Lower leg skin (tissue), 4 donors: ENCODE data around the gene C1QTNF5. TPM values are rescaled to one million over a fixed set of nuclear protein-coding genes. Genes with fewer than 3 reads are reported as not detected.

ENCODE experiments used
- DNase-seq, 2 donors: peaks; one replicate each; pipeline ENCODE4 v3.0.0-alpha.2; 2019; ENCODE audit warnings: low spot score in 2 of 2
- H3K4me3 ChIP-seq: fragments of 200-600 bp; sonication (generic); 2 replicates; pipeline ENCODE4 v1.5.1; 2017; ENCODE audit warnings: mild to moderate bottlenecking, low read depth; ENCODE audit not compliant: poor library complexity, severe bottlenecking
- POLR2A ChIP-seq, 2 donors: fragments of 450-650 bp; IDR thresholded peaks; one replicate each; pipeline ENCODE4 v1.6.1; 2016 to 2017; ENCODE audit warnings: antibody characterized with exemption in 2 of 2, mild to moderate bottlenecking in 1 of 2, moderate library complexity in 1 of 2
- WGBS, 2 donors: methylation state at CpG; one replicate each; pipeline ENCODE4 v1.1.5; 2018; 5-methylcytosine and 5-hydroxymethylcytosine counted together
- intact Hi-C: fragments of 100-400 bp; cut with DNase I; formaldehyde crosslinking; loops from one replicate; pipeline ENCODE4 v1.15.0; 2023; ENCODE audit warnings: low total_unique reads
- total RNA-seq, 4 donors: library from RNA; depleted of rRNA; stranded (reverse); fragments of >200 nt; gene quantifications; one replicate each; pipeline ENCODE4 v1.1.0, GENCODE V29; 2016
- TF ChIP-seq, protein P1 (sequence below), 3 donors: fragments of 450-650 bp; IDR thresholded peaks; one replicate each; pipeline ENCODE4 v1.5.1; 2016; ENCODE audit warnings: antibody characterized with exemption in 3 of 3, mild to moderate bottlenecking in 3 of 3, moderate library complexity in 2 of 3

C1QTNF5 gene
- total RNA-seq, 4 donors from 2014 or later: 4.2 to 14.3 (median 8.6) TPM

DNA sequence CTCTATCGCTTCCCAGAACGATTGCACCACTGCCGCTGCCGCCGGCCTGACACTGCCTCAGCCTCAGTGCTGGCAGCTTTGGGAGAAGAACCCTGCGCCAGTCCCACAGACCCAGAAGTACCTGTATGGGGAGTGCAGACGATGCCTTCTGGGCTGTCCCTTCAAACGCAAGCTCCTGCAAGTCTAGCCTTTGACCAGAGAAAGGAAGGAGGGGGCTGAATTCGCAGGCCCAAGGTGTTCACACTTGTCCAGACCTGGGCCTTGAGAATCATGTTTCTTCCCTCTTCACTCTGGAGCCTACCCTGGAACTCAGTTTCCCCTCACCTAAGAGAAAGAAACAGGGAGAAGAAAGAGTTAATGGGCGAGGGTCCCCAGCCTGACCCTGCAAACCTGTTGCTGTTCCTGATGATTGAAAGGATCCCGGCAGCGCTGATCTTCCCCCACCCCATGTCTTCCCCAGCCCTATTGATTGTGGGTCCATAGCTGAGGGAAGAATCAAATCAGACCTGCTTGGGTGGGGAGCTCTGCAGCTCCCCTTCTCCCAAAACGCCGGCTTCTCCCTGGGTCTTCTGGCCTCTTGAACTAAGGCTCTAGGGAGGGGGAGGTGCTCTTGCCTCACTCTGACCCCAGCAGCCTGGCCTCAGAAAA lies 23.0 kb downstream of the C1QTNF5 start:
- no peak for DNase-seq
- H3K4me3 ChIP-seq: no peak overlapping the region
- intact Hi-C loops: no loop called here
- TF ChIP-seq POLR2A (IDR thresholded peaks at IDR 0.05): no peak
- TF ChIP-seq, protein P1, sequence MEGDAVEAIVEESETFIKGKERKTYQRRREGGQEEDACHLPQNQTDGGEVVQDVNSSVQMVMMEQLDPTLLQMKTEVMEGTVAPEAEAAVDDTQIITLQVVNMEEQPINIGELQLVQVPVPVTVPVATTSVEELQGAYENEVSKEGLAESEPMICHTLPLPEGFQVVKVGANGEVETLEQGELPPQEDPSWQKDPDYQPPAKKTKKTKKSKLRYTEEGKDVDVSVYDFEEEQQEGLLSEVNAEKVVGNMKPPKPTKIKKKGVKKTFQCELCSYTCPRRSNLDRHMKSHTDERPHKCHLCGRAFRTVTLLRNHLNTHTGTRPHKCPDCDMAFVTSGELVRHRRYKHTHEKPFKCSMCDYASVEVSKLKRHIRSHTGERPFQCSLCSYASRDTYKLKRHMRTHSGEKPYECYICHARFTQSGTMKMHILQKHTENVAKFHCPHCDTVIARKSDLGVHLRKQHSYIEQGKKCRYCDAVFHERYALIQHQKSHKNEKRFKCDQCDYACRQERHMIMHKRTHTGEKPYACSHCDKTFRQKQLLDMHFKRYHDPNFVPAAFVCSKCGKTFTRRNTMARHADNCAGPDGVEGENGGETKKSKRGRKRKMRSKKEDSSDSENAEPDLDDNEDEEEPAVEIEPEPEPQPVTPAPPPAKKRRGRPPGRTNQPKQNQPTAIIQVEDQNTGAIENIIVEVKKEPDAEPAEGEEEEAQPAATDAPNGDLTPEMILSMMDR (IDR thresholded peaks at IDR 0.05): no peak
- 42 to 46% methylated on average over 13 to 14 of the region's 14 CpGs for WGBS, 2 donors

DNA sequence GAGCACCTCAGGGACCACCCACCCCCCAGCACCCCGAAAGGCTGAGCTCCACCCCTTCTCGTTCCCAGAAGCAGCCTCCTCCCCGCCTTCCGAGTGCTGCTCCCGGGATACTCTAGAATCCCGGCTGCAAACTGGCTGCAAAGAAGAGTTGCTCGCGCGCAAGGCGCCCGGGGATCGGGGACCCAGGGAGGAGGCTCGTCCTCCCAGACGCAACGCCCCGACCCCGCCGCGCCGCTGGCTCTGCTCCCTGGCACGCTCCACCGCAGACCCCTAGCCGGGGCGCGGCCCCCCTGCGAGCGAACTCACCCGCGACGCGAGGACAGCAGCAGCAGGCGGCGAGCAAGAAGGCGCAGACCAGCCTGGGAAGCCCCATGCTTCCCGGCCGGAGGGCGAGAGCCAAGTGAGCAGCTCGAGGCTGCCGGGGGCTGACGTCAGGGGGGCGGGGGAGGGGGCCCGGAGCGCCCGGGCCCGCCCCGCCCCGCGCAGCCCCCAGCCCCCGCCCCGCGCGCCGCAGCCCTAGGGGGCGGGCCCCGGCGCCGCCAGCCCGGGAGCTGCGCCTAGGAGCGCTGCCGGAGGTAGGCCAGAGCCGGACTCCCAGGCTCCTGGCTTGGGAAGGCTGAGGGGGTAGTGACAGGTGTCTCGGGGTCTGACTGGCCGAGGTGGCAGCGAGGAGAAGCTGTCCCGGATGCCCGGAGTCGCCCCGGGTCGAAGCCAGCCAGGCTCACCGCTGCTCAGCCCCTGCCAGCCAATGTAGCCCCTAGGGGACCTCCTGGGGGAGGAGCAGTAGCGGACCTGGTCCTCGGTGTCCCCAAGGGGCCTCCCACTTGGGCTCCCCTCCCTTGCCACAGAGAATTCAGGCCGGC lies 23.7 kb downstream of the C1QTNF5 start, which contains the start of gene MCAM:
TSS of gene MCAM (minus strand) at position 402 of the 863 bp plus-strand sequence. CDS start at position 373, 29 bp downstream.
- TF ChIP-seq, protein P1 (IDR thresholded peaks at IDR 0.05): no peak
- no peak for TF ChIP-seq POLR2A (IDR thresholded peaks at IDR 0.05)
- DNase-seq: no peak
- 5 to 10% methylated on average over 2 to 8 of the region's 74 CpGs for WGBS, 2 donors
- intact Hi-C loops: no loop called here
- peak within 1 kb of the TSS; percentile 15 for H3K4me3 ChIP-seq

DNA sequence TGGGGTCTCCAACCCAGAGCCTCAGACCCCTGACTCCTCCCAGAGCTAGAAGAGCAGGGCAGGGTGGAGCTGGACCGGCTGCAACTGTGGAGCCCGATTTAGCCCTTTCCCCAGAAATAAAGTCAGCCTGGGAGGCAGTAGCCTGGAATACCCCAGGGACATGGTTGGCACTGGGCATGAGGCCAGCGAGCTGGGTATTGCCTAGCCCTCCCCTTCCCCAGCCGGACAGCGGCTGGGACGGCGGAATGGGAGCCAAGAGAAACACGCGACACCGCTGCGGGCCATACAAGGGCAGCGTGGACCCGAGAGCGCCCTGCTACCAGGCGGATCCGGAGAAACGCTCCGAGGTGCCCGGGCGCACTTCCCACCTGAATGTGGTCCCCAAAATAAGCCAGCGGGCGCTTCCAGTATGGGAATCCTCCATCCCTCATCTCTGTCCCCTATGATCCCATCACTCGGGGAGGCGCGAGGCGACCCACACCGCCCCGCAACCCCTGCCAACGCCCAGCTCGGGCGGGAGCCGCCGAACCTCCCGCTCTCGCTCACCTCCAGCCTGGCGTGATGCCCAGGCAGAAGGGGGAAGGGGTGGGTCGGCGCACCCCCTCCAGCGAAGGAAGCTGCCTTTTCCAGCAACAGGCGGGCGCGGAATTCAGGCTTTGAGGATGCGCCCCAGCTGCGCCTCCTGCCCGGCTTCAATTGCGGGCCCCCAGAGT lies 24.5 kb downstream of the C1QTNF5 start:
- no peak for DNase-seq
- 0% methylated on average over 15 to 45 of the region's 46 CpGs for WGBS, 2 donors
- H3K4me3 ChIP-seq: peak overlapping the region; percentile 15
- no peak for TF ChIP-seq POLR2A (IDR thresholded peaks at IDR 0.05)
- TF ChIP-seq, protein P1 (IDR thresholded peaks at IDR 0.05): no peak
- intact Hi-C loops: no loop called here

DNA sequence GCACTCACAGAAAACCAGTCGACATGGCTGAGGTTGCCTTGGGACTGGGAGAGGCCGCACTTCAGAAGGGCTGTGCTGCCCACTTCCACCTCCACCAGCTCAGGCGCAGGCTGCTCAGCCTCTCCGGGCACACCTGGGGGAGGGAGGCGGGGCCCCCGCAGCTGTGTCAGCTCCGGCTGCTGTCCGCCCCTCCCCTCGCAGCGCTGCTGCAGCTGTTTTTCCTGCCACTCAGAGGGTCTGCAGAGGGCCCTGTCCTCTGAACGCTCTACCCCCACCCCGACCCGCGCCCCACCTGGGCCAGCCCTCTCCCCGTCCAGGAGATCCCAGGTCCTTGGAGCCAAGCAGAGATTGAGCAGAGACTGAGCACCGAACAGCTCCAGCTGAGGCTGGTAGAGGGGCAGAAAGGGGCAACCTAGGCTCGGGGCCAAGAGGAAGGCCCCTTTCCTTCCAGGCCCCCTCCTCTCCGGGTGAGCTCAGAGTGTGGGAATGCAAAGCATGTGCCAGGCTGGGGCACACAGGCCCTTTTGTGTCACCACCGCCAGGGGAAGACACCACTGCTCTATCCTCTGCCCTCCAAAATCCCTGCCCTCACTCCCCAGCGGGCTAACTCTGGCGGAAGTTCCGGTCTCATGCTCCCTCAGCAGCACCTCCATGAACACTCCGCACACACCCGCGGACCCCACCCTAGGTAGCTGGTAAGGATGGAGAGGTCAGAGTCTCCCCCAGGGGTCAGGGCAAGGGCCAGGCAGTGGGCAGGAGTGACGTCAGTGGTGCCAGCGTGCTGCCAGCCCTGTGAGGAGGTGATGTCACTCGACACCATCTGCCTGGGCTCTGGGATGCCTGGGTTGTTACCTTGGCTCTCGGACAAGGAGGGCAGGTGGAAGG lies 25.3 kb downstream of the C1QTNF5 start:
- DNase-seq: no peak
- intact Hi-C loops: no loop called here

More for the DNA sequence above, 25.3 kb downstream of the C1QTNF5 start:
- WGBS, 2 donors: 7 to 9% methylated on average over 18 to 22 of the region's 29 CpGs
- TF ChIP-seq POLR2A (IDR thresholded peaks at IDR 0.05): no peak
- TF ChIP-seq, protein P1 (IDR thresholded peaks at IDR 0.05): no peak
- no peak overlapping the region for H3K4me3 ChIP-seq
